GM21360 (cell line): ENCODE measurements around the gene CLEC4M.
"Not testable (repeated sequence)": the region's sequence is repeated elsewhere in the genome, so short reads cannot be mapped to it uniquely, and the experiment has no call there.

Experiments used
- ATAC-seq: cut with Tn5 transposase; IDR thresholded peaks from one replicate; pipeline ENCODE4 v1.9.1; 2021; ENCODE audit warnings: mild to moderate bottlenecking, moderate library complexity; ENCODE audit not compliant: unreplicated experiment

CLEC4M gene

GRCh38 chr19:7769171-7769570 lies 6.1 kb downstream of the CLEC4M start:
- ATAC-seq: no peak

GRCh38 chr19:7771072-7771471 lies 8.0 kb downstream of the CLEC4M start:
- no peak for ATAC-seq

DNA sequence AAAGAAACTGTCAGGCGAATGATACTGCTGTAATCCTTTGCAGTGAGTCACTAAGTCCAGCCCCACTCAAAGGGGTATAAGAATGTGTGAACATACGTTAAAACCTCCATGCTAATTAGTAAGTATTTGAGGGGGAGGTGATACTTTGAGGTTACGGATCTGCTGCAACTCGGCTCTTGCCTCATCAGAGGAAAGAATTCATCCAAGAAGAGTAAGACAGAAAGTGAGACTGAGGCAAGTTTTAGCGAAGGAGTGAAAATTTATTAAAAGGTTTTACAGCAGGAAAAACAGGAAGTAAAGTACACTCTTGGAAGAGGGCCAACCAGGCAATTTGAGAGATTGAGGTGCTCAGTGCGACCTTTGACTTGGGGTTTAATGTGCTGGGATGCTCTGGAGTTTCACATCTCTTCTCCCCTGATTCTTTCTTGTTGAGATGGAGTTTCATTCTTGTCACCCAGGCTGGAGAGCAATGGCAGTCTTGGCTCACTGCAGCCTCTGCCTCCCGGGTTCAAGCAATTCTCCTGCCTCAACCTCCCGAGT lies 9.8 kb downstream of the CLEC4M start:
- ATAC-seq: no peak

- no peak for ATAC-seq
These were observed 10.8 kb downstream of the CLEC4M start for GRCh38 chr19:7773841-7774240.

- ATAC-seq: no peak
These were observed 12.7 kb downstream of the CLEC4M start for GRCh38 chr19:7775761-7776160.

GRCh38 chr19:7778081-7778480 lies 15.0 kb downstream of the CLEC4M start:
- no peak for ATAC-seq

DNA sequence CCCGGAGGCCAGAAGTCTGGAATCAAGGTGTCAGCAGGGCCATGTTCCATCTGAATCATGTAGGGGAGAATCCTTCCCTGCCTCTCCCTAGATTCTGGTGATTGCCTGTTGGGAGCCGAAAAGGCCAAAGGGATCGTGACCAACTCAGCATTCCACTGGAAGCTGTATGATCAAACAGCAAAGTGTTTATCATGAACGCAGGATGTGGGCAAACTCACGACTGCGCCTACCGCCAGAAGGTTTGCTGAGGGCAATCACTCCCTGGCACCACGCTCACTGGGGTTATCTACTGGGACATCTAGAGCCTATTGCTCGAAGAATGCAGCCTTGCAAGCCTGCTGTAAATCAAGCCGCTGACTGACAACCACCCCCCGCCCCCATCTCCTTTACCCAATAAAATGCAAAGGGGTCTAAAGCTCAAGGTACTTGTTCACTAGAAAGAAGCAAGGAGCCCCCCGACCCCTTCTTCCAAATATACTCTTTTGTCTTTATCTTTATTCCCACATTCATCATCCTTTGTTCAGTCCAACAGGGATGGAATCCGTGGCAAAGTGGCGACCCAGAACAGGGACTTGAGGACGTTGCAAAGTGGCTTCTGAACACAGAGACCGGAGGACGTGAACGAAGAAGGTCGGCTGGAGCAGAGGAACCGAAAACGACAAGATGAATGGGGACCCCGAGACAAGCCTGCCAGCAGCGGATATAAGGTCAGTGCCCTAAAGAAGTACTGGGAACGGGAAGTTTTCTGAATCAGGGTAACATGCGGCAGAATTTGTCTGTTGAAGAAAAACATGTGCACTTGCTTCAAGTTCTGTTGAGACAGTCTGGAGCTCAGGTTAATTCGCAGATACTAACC lies 16.8 kb downstream of the CLEC4M start:
- ATAC-seq: no peak

DNA sequence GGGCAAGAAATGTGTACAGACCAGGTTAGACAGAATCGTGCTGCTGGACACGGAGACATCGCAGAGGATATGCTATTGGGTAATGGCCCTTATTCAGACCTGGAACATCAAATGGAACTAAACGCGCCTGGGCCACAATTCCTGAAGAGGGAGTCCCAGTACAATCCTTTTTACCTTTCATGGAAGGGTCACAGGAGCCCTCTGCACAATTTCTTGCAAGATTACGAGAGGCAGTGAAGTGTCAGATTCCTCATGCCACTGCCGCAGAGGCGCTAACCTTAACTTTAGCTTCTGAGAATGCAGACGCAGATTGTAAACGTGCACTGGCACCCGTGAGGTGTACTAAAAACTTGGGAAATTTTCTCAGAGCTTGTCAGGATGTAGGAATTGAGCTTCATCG lies 18.1 kb downstream of the CLEC4M start:
- ATAC-seq: no peak

DNA sequence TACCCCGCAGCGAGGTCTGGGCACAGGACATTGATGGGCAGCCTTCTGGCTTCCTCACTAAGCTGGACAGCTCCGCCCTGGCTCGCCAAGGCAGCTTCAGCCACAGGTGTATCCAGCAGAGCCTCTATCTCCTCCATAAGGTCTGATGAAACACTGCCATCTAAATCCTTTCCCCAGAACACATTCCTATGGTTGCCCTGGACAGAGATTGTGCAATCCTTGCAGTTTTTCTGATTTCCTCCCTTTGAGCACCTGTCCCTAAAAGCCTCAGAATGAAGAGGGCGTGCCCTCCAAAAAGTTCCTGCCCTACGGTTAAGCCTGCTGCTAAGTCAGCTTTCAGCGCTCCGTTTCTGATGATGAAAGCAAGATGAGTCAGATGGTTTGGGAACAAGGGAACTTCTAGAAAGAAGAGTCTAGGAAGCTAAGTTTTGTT lies 21.0 kb downstream of the CLEC4M start:
- no peak for ATAC-seq

DNA sequence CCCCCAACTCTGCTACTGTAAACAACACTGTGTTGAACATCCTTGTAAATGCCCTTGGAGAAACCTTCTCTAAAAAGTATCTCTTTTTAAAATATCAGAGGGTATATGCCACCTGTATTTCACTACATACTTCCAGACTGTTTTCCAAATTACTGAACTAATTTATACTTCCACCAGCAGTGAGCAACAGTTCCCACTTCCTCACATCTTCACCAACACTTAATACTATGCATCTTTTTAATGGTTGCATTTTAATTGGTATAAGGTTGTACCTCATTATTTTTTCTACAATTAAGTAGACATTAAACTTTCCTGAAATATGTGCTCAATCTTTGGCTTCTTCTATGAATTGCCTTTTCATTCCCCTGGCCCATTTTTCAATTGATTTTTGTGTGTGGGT lies 21.8 kb downstream of the CLEC4M start:
- no peak for ATAC-seq

DNA sequence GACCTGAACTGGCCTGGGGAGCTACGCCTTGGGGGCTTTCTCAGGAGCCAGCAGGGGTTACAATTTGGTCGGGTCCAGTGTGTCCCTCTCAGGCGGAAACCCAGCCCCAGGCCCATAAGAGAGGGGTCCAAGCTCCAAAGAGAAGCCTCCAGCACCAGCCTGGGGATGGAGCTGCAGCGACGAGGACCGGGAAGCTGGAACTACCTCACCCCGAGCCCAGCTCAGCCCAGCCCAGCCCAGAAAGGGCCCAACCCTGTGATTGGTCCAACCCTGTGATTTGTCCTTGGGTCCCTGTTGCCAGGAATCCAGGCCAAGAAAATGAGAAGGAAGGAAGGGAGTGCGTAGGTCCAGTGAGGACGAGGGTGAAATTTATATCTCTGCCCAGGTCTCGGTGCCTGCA lies 24.1 kb downstream of the CLEC4M start:
- no peak for ATAC-seq

GRCh38 chr19:7787602-7788177 lies 24.6 kb downstream of the CLEC4M start:
- no peak for ATAC-seq

GRCh38 chr19:7788178-7788932 lies 25.3 kb downstream of the CLEC4M start:
- no peak for ATAC-seq

DNA sequence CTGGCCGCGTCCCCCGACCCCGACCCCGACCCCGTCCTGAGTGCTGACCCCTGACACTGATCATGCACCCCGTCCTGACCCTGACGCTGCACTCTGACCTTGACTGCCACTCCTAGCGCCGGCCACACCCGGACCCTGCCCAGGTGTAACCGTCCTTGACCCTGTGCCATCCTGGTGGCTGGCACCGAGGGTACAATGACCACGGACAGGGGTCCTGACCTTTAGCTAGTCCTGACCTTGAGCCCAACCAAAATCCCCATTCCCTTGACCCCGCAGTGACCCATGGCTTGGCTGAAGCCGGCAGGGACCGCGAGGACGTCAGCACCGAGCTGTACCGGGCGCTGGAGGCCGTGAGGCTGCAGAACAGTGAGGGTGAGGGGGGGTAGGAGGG lies 25.9 kb downstream of the CLEC4M start:
- ATAC-seq: no peak

GRCh38 chr19:7789447-7789846 lies 26.4 kb downstream of the CLEC4M start:
- no peak for ATAC-seq

- no peak for ATAC-seq
These were observed 27.4 kb downstream of the CLEC4M start for GRCh38 chr19:7790416-7790815.

GRCh38 chr19:7792281-7792680 lies 29.2 kb downstream of the CLEC4M start:
- no peak for ATAC-seq

GRCh38 chr19:7792701-7793100 lies 29.7 kb downstream of the CLEC4M start:
- ATAC-seq: not testable (repeated sequence)

DNA sequence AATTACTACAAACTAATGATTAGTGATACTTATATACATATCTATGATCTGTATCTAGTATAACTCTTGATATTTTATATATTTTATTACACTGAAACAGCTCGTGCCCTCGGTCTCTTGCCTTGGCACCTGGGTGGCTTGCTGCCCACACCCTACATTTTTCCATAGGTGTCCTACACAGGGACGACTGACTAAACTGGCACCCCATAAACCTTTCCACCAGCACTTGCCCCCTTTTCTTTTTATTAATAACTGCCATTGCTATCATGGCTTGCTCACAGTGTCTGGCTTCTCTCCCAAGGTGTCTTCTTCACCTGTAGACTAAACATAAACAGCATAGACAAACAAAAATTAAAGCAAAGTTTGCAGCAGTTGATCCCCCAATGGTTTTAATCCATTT lies 30.4 kb downstream of the CLEC4M start:
- ATAC-seq: no peak

- no peak for ATAC-seq
These were observed 32.6 kb downstream of the CLEC4M start for GRCh38 chr19:7795555-7796161.
